Trophoblast cell (in vitro differentiated cells and primary cell): ENCODE measurements around the gene CTBP2.

ENCODE experiments used
- DNase-seq, 2 donors: peaks; one replicate each; pipeline ENCODE4 v3.0.0-alpha.2; 2016
- H2AFZ ChIP-seq: 2 replicates; pipeline ENCODE4 v1.6.1; 2013; ENCODE audit warnings: low read length, moderate library complexity, mild to moderate bottlenecking; ENCODE audit not compliant: insufficient read depth, poor library complexity
- H2AK5ac ChIP-seq: 2 replicates; pipeline ENCODE4 v1.6.1; 2013; ENCODE audit warnings: mild to moderate bottlenecking, low read length
- H2BK120ac ChIP-seq: 2 replicates; pipeline ENCODE4 v1.6.1; 2013; ENCODE audit warnings: low read length, mild to moderate bottlenecking, moderate library complexity; ENCODE audit not compliant: insufficient read depth, poor library complexity
- H2BK12ac ChIP-seq: 2 replicates; pipeline ENCODE4 v1.6.1; 2013; ENCODE audit warnings: mild to moderate bottlenecking, low read length, moderate library complexity
- H2BK5ac ChIP-seq: 2 replicates; pipeline ENCODE4 v1.6.1; 2013; ENCODE audit warnings: low read length, low read depth, moderate library complexity, mild to moderate bottlenecking; ENCODE audit not compliant: poor library complexity
- H3K14ac ChIP-seq: 2 replicates; pipeline ENCODE4 v1.6.1; 2013; ENCODE audit warnings: mild to moderate bottlenecking, low read length
- H3K18ac ChIP-seq: 2 replicates; pipeline ENCODE4 v1.6.1; 2013; ENCODE audit warnings: mild to moderate bottlenecking, low read length
- H3K23ac ChIP-seq: 2 replicates; pipeline ENCODE4 v1.6.1; 2013; ENCODE audit warnings: low read length
- H3K27ac ChIP-seq: 2 replicates; pipeline ENCODE4 v1.5.1; 2013; ENCODE audit warnings: low read depth, mild to moderate bottlenecking, inconsistent platforms, low read length, moderate library complexity
- H3K27me3 ChIP-seq: 2 replicates; pipeline ENCODE4 v1.6.1; 2013; ENCODE audit warnings: inconsistent platforms, mild to moderate bottlenecking, low read length, moderate library complexity; ENCODE audit not compliant: insufficient read depth
- H3K36me3 ChIP-seq, 2 experiments: 1 replicate in 1 of 2; 2 replicates in 1 of 2; pipeline ENCODE4 v1.6.1; 2013; ENCODE audit warnings: low read length in 2 of 2, mild to moderate bottlenecking in 2 of 2, moderate library complexity in 1 of 2; ENCODE audit not compliant: insufficient read depth in 2 of 2, control insufficient read depth in 1 of 2
- H3K4ac ChIP-seq: 2 replicates; pipeline ENCODE4 v1.6.1; 2013; ENCODE audit warnings: low read depth, mild to moderate bottlenecking, low read length, moderate library complexity
- H3K4me1 ChIP-seq, 2 experiments: 1 replicate in 1 of 2; 2 replicates in 1 of 2; pipeline ENCODE4 v1.6.1; 2013; ENCODE audit warnings: low read length in 2 of 2, mild to moderate bottlenecking in 2 of 2, moderate library complexity in 1 of 2; ENCODE audit not compliant: insufficient read depth in 2 of 2, control insufficient read depth in 1 of 2
- H3K4me2 ChIP-seq: 2 replicates; pipeline ENCODE4 v1.6.1; 2013; ENCODE audit warnings: inconsistent platforms, mild to moderate bottlenecking, low read length, moderate library complexity
- H3K4me3 ChIP-seq: 2 replicates; pipeline ENCODE4 v1.5.1; 2013; ENCODE audit warnings: mild to moderate bottlenecking, low read depth, low read length, inconsistent platforms
- H3K79me1 ChIP-seq: one replicate; pipeline ENCODE4 v1.6.1; 2013; ENCODE audit warnings: low read length
- H3K79me2 ChIP-seq: 2 replicates; pipeline ENCODE4 v1.6.1; 2013; ENCODE audit warnings: low read length, mild to moderate bottlenecking; ENCODE audit not compliant: control insufficient read depth, insufficient read depth, poor library complexity
- H3K9ac ChIP-seq: 2 replicates; pipeline ENCODE4 v1.6.1; 2013; ENCODE audit warnings: mild to moderate bottlenecking, low read length
- H3K9me3 ChIP-seq: 2 replicates; pipeline ENCODE4 v1.6.1; 2013; ENCODE audit warnings: low read depth, mild to moderate bottlenecking, control low read depth, inconsistent platforms, low read length; ENCODE audit not compliant: insufficient read depth
- H4K12ac ChIP-seq: 2 replicates; pipeline ENCODE4 v1.6.1; 2013; ENCODE audit warnings: low read depth, mild to moderate bottlenecking, low read length, moderate library complexity
- H4K8ac ChIP-seq: 2 replicates; pipeline ENCODE4 v1.6.1; 2013; ENCODE audit warnings: low read depth, mild to moderate bottlenecking, low read length, moderate library complexity
- H4K91ac ChIP-seq: one replicate; pipeline ENCODE4 v1.6.1; 2013; ENCODE audit warnings: low read depth, mild to moderate bottlenecking, low read length, moderate library complexity
- WGBS: extraction: QIAGEN DNeasy Blood & Tissue Kit; methylation state at CpG from one replicate; pipeline ENCODE4 v1.1.7; 2013; ENCODE audit warnings: missing lambda C conversion rate; ENCODE audit not compliant: insufficient read length, insufficient coverage; ENCODE audit errors: extremely low coverage; 5-methylcytosine and 5-hydroxymethylcytosine counted together

CTBP2 gene

DNA sequence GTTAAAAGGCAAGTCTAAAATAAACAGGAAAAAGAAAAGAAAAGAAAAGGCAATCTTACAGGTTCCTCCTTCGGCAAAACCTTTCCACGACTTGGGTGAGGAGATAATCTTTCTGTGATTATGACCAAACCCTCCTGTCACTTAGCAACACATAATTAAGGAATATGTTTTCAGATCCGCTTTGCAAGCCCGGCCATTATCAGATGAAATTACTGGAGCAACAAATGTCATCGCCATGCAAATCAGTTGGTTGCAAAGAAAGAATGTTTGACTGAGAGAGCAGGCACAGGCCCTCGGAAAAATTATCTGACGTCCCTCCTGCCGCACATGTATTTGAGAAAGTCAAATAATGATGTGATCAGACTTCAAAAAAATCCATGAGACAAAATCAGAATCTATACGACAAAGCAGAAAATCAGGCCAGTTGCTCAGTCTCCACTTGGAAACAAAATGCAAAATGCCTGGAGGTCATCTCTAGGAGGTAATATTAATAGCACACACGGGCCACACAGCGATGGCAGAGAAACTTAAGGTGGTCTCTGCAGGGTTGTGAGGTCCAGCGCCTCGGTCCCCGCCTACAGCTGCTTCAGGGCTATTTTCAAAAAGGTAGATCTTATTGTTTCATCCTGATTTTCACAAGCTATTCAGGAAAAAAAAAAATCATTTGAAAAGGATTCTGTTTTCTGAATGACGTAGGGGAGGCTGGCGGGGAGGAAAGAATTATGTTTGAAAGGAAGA is 135.7 kb downstream of the CTBP2 start:
- Histone ChIP-seq H3K4me3 (no peak overlapping the region), H2BK120ac (no peak overlapping the region), H3K36me3 (peaks cover 45% of the 10 kb centered on the region in 2 experiments), H3K18ac (no peak overlapping the region), H3K4me2 (no peak overlapping the region), H4K91ac (no peak overlapping the region), H3K79me1 (no peaks in the 10 kb centered on the region), H4K8ac (no peak overlapping the region), H3K4ac (no peak overlapping the region), H2AK5ac (no peak overlapping the region), H3K9me3 (peaks cover 6% of the 10 kb centered on the region), H2BK12ac (no peak overlapping the region), H3K9ac (no peak overlapping the region), H3K27ac (no peak overlapping the region), H3K14ac (no peak overlapping the region), H2AFZ (no peak overlapping the region), H4K12ac (no peak overlapping the region), H3K79me2 (no peaks in the 10 kb centered on the region), H3K27me3 (no peaks in the 10 kb centered on the region), H3K23ac (no peak overlapping the region), H3K4me1 (no peaks in the 10 kb centered on the region), H2BK5ac (no peak overlapping the region)
- WGBS = 100% methylated on average over 2 of the region's 16 CpGs
- peak; percentile 29 to 73 for DNase-seq

DNA sequence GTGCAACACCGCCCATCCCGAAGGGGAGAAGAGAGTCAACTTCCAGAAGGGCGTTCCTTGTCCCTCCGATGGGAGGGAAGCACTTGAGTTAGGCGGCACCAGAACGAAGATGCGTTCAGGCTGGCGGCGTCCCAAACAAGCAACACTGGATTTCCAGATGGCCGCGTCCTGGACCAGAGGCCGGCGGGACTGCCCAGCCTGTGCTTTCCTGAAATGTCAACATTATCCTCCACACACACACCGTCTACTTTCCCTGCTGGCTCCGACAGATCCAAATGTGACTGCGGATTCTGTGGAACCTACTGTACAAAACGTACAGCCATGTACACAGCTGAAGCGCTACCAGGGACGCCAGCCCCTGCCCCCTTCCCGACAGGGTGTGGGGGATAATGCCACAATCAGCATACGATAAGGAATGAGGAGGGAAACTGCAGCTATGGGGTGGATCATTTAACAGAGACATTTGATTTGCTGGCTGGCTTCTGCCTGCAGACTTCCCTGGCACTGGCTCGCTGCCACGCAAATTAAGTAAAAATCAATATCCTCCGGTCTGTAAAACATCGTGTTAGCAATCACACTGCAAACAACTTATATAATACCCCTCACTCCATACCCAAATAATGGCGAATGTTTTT is 136.4 kb downstream of the CTBP2 start:
- Histone ChIP-seq H3K14ac (no peak overlapping the region), H3K23ac (no peak overlapping the region), H2BK120ac (no peak overlapping the region), H3K36me3 (peaks cover 45% of the 10 kb centered on the region in 2 experiments), H3K4me3 (no peak overlapping the region), H3K9me3 (peaks cover 6% of the 10 kb centered on the region), H4K8ac (no peak overlapping the region), H3K79me2 (no peaks in the 10 kb centered on the region), H2AFZ (no peak overlapping the region), H2BK12ac (no peak overlapping the region), H4K12ac (no peak overlapping the region), H2AK5ac (no peak overlapping the region), H4K91ac (no peak overlapping the region), H3K4ac (no peak overlapping the region), H3K79me1 (no peaks in the 10 kb centered on the region), H3K4me1 (no peaks in the 10 kb centered on the region), H3K18ac (no peak overlapping the region), H3K27ac (no peak overlapping the region), H2BK5ac (no peak overlapping the region), H3K27me3 (no peaks in the 10 kb centered on the region), H3K4me2 (no peak overlapping the region), H3K9ac (no peak overlapping the region)
- WGBS = no CpG with 5 or more reads among the region's 26 CpGs
- no peak for DNase-seq

DNA sequence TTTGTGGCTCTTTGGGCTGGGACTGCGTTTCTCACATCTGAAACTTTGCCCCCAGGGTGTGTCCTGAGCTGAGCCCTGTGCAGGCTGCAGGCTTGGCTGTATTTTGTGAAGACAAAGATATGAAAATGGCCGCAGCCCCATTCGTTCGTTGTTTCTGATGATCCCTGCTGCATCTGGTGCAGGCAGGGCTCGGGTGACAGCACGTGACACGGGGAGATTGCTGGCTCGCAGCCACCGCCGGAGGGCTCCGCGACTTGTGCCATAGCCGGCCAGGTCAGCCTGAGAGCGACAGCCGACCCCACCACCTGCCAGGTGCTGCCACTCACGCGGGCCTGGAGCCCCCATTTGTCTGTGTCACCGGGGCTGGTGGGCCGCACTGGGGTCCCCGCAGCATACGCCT is 137.1 kb downstream of the CTBP2 start:
- peaks cover 45% of the 10 kb centered on the region in 2 experiments for H3K36me3 ChIP-seq

DNA sequence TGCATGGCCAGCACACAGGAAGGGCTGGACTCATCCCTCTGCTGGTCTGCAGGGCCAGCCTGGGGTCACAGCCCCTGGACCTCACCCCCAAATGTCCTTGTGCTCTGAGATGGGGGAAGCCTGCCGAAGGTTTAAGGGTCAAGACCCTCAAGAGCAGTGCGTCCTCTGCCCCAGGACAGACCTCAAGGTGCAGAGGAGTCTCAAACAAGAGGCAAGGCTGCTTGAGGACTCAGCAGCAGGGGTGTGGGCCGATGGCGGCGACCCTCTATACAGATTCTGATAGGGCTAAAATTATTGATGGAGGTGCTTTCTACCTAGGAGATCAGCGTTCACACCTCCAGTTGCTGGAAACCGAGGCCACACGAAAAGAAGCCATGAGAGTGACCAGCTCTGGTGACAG is 137.7 kb downstream of the CTBP2 start:
- Histone ChIP-seq H3K4me2 (no peak overlapping the region), H3K4me3 (no peak overlapping the region), H3K79me2 (no peaks in the 10 kb centered on the region), H3K9ac (no peak overlapping the region), H3K27me3 (no peaks in the 10 kb centered on the region), H3K9me3 (peaks cover 6% of the 10 kb centered on the region), H3K36me3 (peaks cover 48 to 49% of the 10 kb centered on the region in 2 experiments), H3K4me1 (no peaks in the 10 kb centered on the region), H3K14ac (no peak overlapping the region), H3K79me1 (no peaks in the 10 kb centered on the region), H3K27ac (no peak overlapping the region), H3K18ac (peak overlapping the region; percentile 15), H4K91ac (no peak overlapping the region), H4K8ac (no peak overlapping the region), H3K4ac (no peak overlapping the region), H4K12ac (no peak overlapping the region), H2BK5ac (no peak overlapping the region), H2AK5ac (no peak overlapping the region), H2BK12ac (no peak overlapping the region), H2BK120ac (no peak overlapping the region), H3K23ac (no peak overlapping the region), H2AFZ (no peak overlapping the region)
- DNase-seq = no peak
- no CpG with 5 or more reads among the region's 8 CpGs for WGBS

More for the DNA sequence above, 137.1 kb downstream of the CTBP2 start:
- no peak overlapping the region for H3K14ac ChIP-seq
- H2BK5ac ChIP-seq = no peak overlapping the region
- H2AFZ ChIP-seq = peak overlapping the region; percentile 34
- no peak overlapping the region for H2BK12ac ChIP-seq
- no peak overlapping the region for H3K4me2 ChIP-seq
- H3K27ac ChIP-seq = no peak overlapping the region
- H4K91ac ChIP-seq = no peak overlapping the region
- H3K4me1 ChIP-seq = no peaks in the 10 kb centered on the region
- no peak overlapping the region for H3K18ac ChIP-seq
- no peak overlapping the region for H4K8ac ChIP-seq
- peak overlapping the region; percentile 14 for H3K4ac ChIP-seq
- no peaks in the 10 kb centered on the region for H3K79me2 ChIP-seq
- peaks cover 6% of the 10 kb centered on the region for H3K9me3 ChIP-seq
- no peak overlapping the region for H3K4me3 ChIP-seq
- H2BK120ac ChIP-seq = no peak overlapping the region
- WGBS = no CpG with 5 or more reads among the region's 21 CpGs
- no peaks in the 10 kb centered on the region for H3K27me3 ChIP-seq
- DNase-seq = peak; percentile 31 to 48
- no peaks in the 10 kb centered on the region for H3K79me1 ChIP-seq
- no peak overlapping the region for H3K9ac ChIP-seq
- H3K23ac ChIP-seq = no peak overlapping the region
- no peak overlapping the region for H2AK5ac ChIP-seq
- no peak overlapping the region for H4K12ac ChIP-seq
